Karpas-422 (cell line): ENCODE results near the gene PRKD2. TPM values are rescaled to one million over a fixed set of nuclear protein-coding genes. Genes with fewer than 3 reads are reported as not detected.

Source experiments
- DNase-seq: peaks from one replicate; pipeline ENCODE4 v3.0.0-alpha.2; 2015
- H2AFZ ChIP-seq: fragments of 200-600 bp; sonication (generic); 2 replicates; pipeline ENCODE4 v1.6.1; 2014; ENCODE audit warnings: antibody characterized with exemption, low read length, mixed read lengths
- H3K27ac ChIP-seq: fragments of 200-600 bp; sonication (generic); 2 replicates; pipeline ENCODE4 v1.5.1; 2014; ENCODE audit warnings: mild to moderate bottlenecking, low read length, moderate library complexity
- H3K27me3 ChIP-seq: fragments of 200-600 bp; sonication (generic); 2 replicates; pipeline ENCODE4 v1.6.1; 2014; ENCODE audit warnings: low read length, mixed read lengths
- H3K36me3 ChIP-seq: fragments of 200-600 bp; sonication (generic); 2 replicates; pipeline ENCODE4 v1.6.1; 2014; ENCODE audit warnings: low read length, mixed read lengths; ENCODE audit not compliant: insufficient read depth
- H3K4me1 ChIP-seq: fragments of 200-600 bp; sonication (generic); 2 replicates; pipeline ENCODE4 v1.6.1; 2014; ENCODE audit warnings: mild to moderate bottlenecking, low read length, mixed read lengths
- H3K4me2 ChIP-seq: fragments of 200-600 bp; sonication (generic); 2 replicates; pipeline ENCODE4 v1.6.1; 2014; ENCODE audit warnings: low read length, low read depth, mild to moderate bottlenecking; ENCODE audit not compliant: poor library complexity, severe bottlenecking
- H3K4me3 ChIP-seq: fragments of 200-600 bp; sonication (generic); 2 replicates; pipeline ENCODE4 v1.5.1; 2014; ENCODE audit warnings: mild to moderate bottlenecking, antibody characterized with exemption, low read length, mixed read lengths
- H3K79me2 ChIP-seq: fragments of 200-600 bp; sonication (generic); 2 replicates; pipeline ENCODE4 v1.6.1; 2014; ENCODE audit warnings: mild to moderate bottlenecking, low read length, mixed read lengths
- H3K9ac ChIP-seq: fragments of 200-600 bp; sonication (generic); 2 replicates; pipeline ENCODE4 v1.6.0; 2014; ENCODE audit warnings: low read length
- H3K9me2 ChIP-seq: fragments of 200-600 bp; sonication (generic), shearing (Covaris generic); replicated peaks from 2 replicates; pipeline ENCODE4 v1.6.0; 2014; ENCODE audit warnings: mild to moderate bottlenecking, low read length, moderate library complexity; ENCODE audit not compliant: insufficient read depth
- H3K9me3 ChIP-seq: fragments of 300-700, 200-600 bp; sonication (generic); 2 replicates; pipeline ENCODE4 v1.6.1; 2014; ENCODE audit warnings: low read length, mixed read lengths
- H4K20me1 ChIP-seq: fragments of 200-600 bp; sonication (generic); 2 replicates; pipeline ENCODE4 v1.6.1; 2014; ENCODE audit warnings: mild to moderate bottlenecking, antibody characterized with exemption, low read length, low read depth; ENCODE audit not compliant: insufficient read depth
- total RNA-seq: library from RNA; depleted of rRNA; stranded (reverse); fragments of >200 nt; shearing (Covaris generic); gene quantifications from 2 replicates; pipeline ENCODE4 v1.2.3, GENCODE V29; 2014; ENCODE audit warnings: low replicate concordance

The PRKD2 gene
- total RNA-seq, 1 experiment from 2014 or later, result 20.0 TPM

DNA sequence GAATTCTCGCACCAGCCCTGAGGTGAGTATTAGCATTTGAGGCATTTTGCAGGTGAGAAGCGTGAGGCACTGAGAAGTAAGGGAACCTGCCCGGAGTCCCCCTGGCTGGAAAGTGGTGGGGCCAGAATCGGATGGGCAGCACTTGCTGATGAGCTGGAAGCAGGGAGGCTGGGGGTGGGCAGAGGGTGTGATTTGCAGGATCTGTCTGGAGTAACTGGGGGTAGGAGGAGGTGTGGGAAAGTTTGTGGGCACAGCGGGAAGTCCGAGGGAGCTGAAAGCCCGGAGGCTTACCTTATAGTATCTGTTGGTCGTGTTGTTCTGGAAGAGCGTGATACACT lies 20.1 kb downstream of the PRKD2 start:
- Histone ChIP-seq H2AFZ (no peak overlapping the region), H3K36me3 (peaks cover 54% of the 10 kb centered on the region), H3K27ac (no peak overlapping the region), H3K4me2 (no peak overlapping the region), H3K9me3 (no peaks in the 10 kb centered on the region), H3K4me1 (no peaks in the 10 kb centered on the region), H4K20me1 (no peaks in the 10 kb centered on the region), H3K79me2 (no peaks in the 10 kb centered on the region), H3K4me3 (no peak overlapping the region), H3K9ac (no peak overlapping the region), H3K27me3 (no peaks in the 10 kb centered on the region), H3K9me2 (no peaks in the 10 kb centered on the region)
- DNase-seq, result no peak

DNA sequence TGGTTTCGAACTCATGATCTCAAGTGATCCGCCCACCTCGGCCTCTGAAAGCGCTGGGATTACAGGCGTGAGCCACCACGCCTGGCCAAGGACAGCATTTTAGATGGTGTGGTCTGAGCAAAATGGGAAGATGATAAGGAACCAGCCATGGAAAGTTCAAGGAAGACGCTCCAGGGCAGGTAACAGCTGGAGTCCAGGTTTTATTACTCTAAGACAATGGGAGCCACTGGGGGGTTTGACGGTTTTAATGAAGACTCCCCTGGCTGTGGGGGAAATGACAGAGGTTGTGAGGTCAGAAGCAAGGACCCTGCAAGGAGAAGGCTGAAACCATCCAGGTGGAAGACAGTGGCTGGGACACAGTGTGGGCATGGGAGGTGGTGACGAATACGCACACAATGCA lies 20.9 kb downstream of the PRKD2 start:
- no peak for DNase-seq
- H3K4me2 ChIP-seq, result no peak overlapping the region
- H3K9me2 ChIP-seq, result no peaks in the 10 kb centered on the region
- H3K79me2 ChIP-seq, result no peaks in the 10 kb centered on the region
- no peaks in the 10 kb centered on the region for H4K20me1 ChIP-seq
- no peaks in the 10 kb centered on the region for H3K4me1 ChIP-seq
- no peak overlapping the region for H3K9ac ChIP-seq
- H2AFZ ChIP-seq, result no peak overlapping the region
- no peak overlapping the region for H3K4me3 ChIP-seq
- H3K27ac ChIP-seq, result no peak overlapping the region
- H3K36me3 ChIP-seq, result peaks cover 57% of the 10 kb centered on the region
- no peaks in the 10 kb centered on the region for H3K27me3 ChIP-seq
- no peaks in the 10 kb centered on the region for H3K9me3 ChIP-seq

DNA sequence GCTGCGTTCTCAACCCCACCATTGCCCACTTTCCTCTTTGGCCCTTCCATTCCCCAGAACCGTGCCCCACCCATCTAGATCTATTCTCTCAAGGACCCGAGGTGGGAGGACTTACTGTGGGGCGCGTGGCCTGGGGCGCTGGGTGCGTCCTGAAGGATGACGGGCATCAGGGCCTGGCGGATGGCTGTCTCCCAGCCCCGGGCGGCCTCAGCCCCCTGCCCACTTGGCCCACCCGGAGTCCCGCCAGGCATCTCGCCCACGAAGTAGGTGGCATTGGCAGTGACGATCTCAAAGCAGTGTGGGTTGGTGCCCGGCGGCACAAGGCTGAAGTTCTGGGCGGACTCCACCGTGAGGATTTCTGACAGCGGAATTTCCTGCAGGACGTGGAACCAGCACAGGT lies 23.2 kb downstream of the PRKD2 start:
- Histone ChIP-seq H3K9ac (no peak overlapping the region), H3K36me3 (peaks cover 57% of the 10 kb centered on the region), H3K4me2 (no peak overlapping the region), H3K4me1 (no peaks in the 10 kb centered on the region), H3K27me3 (no peaks in the 10 kb centered on the region), H3K9me2 (no peaks in the 10 kb centered on the region), H3K79me2 (no peaks in the 10 kb centered on the region), H4K20me1 (no peaks in the 10 kb centered on the region), H3K9me3 (no peaks in the 10 kb centered on the region), H3K4me3 (no peak overlapping the region), H3K27ac (no peak overlapping the region), H2AFZ (no peak overlapping the region)
- no peak for DNase-seq

DNA sequence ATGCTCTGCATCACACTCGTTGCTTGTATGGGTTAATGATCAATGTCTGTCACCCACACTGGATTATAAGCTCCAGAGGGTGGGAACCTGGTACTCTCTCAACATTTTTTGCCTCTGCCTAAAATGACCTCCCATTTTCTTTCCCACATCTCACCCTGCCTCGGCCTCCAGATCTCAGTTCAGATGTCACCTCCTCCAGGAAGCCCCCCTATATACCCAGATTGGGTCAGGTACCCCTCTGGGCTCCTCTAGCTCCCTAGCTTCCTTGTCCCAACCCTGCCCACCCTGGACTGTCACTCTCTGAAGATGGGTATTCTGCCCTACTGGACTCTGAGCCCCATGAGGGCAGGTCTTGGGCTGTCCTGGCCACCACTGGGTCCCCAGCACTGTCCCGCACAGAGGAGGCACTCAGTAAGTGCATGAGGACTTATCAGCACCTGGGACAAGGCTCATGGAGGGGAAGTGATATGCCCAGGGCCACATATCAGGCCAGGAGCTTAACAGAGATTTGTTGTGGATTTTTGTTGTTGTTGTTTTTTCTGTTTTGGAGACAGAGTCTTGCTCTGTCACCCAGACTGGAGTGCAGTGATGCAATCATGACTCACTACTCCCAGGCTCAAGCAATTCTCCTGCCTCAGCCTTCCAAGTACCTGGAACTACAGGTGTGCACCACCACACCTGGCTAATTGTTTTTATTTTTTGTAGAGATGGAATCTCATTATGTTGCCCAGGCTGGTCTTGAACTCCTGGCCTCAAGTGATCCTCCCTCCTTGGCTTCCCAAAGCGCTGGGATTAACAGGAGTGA lies 23.8 kb downstream of the PRKD2 start:
- Histone ChIP-seq H3K27me3 (no peaks in the 10 kb centered on the region), H3K4me1 (no peaks in the 10 kb centered on the region), H3K36me3 (peaks cover 50% of the 10 kb centered on the region), H3K9me3 (no peaks in the 10 kb centered on the region), H3K27ac (no peak overlapping the region), H4K20me1 (no peaks in the 10 kb centered on the region), H3K4me3 (no peak overlapping the region), H3K9me2 (no peaks in the 10 kb centered on the region), H3K4me2 (no peak overlapping the region), H3K79me2 (no peaks in the 10 kb centered on the region), H3K9ac (no peak overlapping the region), H2AFZ (no peak overlapping the region)
- DNase-seq, result no peak

DNA sequence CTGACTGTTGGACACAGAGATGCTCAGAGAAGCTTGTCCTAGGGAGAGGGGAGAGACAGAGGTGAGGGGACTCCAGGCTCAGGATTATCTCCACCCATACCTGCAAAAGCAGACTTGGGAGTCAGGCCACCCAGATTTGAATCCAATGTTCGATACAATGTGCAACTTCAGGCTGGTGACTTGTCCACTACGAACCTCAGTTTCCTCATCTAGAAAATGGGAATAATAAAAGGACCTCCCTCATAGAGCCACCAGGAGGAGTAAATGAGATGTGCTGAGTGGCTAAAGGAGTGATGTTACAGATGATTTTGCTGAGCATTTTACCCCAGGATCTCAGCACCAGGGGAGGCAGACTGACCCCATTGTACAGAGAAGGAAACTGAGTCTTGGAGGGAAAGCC lies 25.0 kb downstream of the PRKD2 start:
- Histone ChIP-seq H3K4me3 (no peak overlapping the region), H3K36me3 (peaks cover 52% of the 10 kb centered on the region), H4K20me1 (no peaks in the 10 kb centered on the region), H3K79me2 (no peaks in the 10 kb centered on the region), H3K9me3 (no peaks in the 10 kb centered on the region), H3K27ac (no peak overlapping the region), H3K4me2 (no peak overlapping the region), H2AFZ (no peak overlapping the region), H3K9ac (no peak overlapping the region), H3K27me3 (no peaks in the 10 kb centered on the region), H3K4me1 (no peaks in the 10 kb centered on the region), H3K9me2 (no peaks in the 10 kb centered on the region)
- no peak for DNase-seq

DNA sequence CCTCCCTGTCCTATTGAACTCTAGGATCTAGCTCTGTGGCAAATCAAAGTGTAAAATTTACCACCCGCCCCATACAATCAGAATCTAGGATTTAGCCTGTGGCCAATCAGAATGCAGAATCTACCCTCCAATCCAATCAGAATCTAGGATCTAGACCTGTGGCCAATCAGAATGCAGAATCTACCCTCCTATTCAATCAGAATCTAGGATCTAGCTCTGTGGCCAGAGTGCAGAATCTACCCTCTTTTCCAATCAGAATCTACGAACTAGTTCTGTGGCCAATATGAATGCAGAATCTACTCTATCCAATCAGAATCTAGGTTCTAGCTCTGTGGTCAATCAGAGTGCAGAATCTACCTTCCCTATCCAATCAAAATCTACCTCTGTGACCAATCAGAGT lies 25.8 kb downstream of the PRKD2 start:
- Histone ChIP-seq H3K4me1 (no peaks in the 10 kb centered on the region), H3K27me3 (no peaks in the 10 kb centered on the region), H3K4me2 (no peak overlapping the region), H3K4me3 (no peak overlapping the region), H2AFZ (no peak overlapping the region), H3K9me2 (no peaks in the 10 kb centered on the region), H3K27ac (no peak overlapping the region), H4K20me1 (no peaks in the 10 kb centered on the region), H3K79me2 (no peaks in the 10 kb centered on the region), H3K9ac (no peak overlapping the region), H3K36me3 (peaks cover 48% of the 10 kb centered on the region), H3K9me3 (no peaks in the 10 kb centered on the region)
- no peak for DNase-seq

DNA sequence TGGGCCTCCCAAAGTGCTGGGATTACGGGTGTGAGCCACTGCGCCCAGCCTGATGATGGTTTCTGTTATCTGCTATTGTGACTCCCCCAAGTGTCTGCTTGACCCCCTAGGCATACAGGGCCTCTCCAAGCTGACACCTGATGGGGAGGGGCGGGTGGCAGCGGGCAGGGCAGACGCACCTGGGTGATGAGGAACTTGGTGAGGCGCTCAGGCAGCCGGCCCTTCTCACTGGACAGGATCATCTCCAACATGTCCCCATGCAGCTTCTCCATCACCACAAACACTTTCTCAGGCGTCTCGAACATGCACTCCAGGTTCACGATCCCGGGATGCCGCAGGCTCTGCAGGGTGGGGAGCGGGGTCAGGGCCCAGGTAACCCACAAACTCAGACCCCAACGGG lies 27.6 kb downstream of the PRKD2 start:
- DNase-seq, result no peak
- Histone ChIP-seq H3K4me3 (no peak overlapping the region), H3K27ac (no peak overlapping the region), H3K79me2 (no peaks in the 10 kb centered on the region), H3K9me2 (no peaks in the 10 kb centered on the region), H3K9me3 (no peaks in the 10 kb centered on the region), H3K9ac (no peak overlapping the region), H3K27me3 (no peaks in the 10 kb centered on the region), H3K4me2 (no peak overlapping the region), H3K4me1 (no peaks in the 10 kb centered on the region), H3K36me3 (peaks cover 46% of the 10 kb centered on the region), H2AFZ (no peak overlapping the region), H4K20me1 (no peaks in the 10 kb centered on the region)

DNA sequence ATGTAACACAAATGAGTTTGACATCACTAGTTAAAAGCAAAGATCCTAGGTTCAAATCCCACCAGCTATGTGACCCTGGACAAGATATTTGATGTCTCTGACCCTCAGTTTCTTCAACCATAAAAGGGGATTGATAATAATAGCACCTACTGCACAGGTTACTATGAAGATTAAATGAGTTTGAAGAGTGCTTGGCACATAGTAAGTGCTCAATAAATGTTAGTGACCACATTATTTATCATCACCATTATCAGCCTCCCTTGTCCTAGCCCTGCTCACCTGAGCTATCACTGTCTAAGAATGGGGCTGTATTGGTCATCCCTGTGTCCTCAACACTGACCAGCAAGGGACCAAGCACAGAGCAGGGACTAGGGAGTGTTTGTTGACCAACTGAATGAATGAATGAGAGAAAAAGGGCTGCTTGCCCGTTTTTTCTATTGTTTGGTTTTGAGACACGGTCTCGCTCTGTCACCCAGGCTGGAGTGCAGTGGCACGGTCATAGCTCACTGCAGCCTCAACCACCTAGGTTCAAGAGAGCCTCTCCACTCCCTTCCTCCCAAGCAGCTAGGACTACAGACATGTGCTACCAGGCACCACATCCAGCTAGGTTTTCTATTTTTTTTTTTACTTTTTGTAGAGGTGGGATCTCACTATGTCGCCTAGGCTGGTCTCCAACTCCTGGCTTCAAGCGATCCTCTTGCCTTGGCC lies 29.3 kb downstream of the PRKD2 start:
- no peak overlapping the region for H3K9ac ChIP-seq
- no peaks in the 10 kb centered on the region for H3K9me2 ChIP-seq
- H3K79me2 ChIP-seq, result no peaks in the 10 kb centered on the region
- no peaks in the 10 kb centered on the region for H3K27me3 ChIP-seq
- no peak overlapping the region for H3K27ac ChIP-seq
- no peaks in the 10 kb centered on the region for H3K4me1 ChIP-seq
- H2AFZ ChIP-seq, result no peak overlapping the region
- peaks cover 32% of the 10 kb centered on the region for H3K36me3 ChIP-seq
- no peaks in the 10 kb centered on the region for H4K20me1 ChIP-seq
- H3K9me3 ChIP-seq, result no peaks in the 10 kb centered on the region
- no peak for DNase-seq
- no peak overlapping the region for H3K4me3 ChIP-seq
- no peak overlapping the region for H3K4me2 ChIP-seq
